ENCODE results near the gene EFNA2. TPM values are rescaled to one million over a fixed set of nuclear protein-coding genes. Genes with fewer than 3 reads are reported as not detected.

The EFNA2 gene
- total RNA-seq, 4 donors from 2014 or later: not detected

DNA sequence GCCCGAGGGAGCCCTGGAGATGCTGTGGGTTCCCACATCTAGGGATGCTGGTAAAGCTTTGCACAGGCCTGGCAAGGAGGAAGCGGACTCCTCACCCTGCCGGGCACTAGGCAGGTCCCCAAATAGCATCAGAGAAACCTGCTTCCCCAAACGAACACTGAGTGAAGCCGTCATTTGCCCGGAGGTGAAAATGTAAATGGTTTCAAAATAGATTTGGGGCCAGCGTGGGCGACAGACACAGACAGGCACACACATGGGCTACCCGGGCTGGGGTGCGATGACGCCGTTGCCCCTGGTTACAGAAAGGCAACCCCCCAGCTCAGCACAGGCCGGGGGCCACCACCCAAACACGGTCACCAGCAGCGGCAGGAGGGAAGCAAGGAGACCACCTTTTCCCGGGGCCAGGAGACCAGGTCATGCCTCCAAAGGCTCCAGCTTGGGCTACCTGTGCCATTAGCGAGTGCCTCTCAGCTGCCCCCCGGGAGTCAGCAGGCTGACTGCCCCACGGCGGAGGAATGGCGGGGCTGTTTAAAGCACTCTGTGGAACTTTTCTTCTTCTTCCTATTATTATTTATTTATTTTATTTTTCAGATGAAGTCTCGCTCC lies 50.5 kb downstream of the EFNA2 start:
- TF ChIP-seq, protein P1, sequence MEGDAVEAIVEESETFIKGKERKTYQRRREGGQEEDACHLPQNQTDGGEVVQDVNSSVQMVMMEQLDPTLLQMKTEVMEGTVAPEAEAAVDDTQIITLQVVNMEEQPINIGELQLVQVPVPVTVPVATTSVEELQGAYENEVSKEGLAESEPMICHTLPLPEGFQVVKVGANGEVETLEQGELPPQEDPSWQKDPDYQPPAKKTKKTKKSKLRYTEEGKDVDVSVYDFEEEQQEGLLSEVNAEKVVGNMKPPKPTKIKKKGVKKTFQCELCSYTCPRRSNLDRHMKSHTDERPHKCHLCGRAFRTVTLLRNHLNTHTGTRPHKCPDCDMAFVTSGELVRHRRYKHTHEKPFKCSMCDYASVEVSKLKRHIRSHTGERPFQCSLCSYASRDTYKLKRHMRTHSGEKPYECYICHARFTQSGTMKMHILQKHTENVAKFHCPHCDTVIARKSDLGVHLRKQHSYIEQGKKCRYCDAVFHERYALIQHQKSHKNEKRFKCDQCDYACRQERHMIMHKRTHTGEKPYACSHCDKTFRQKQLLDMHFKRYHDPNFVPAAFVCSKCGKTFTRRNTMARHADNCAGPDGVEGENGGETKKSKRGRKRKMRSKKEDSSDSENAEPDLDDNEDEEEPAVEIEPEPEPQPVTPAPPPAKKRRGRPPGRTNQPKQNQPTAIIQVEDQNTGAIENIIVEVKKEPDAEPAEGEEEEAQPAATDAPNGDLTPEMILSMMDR (IDR thresholded peaks at IDR 0.05; ENCODE audit: low read depth): no peak

DNA sequence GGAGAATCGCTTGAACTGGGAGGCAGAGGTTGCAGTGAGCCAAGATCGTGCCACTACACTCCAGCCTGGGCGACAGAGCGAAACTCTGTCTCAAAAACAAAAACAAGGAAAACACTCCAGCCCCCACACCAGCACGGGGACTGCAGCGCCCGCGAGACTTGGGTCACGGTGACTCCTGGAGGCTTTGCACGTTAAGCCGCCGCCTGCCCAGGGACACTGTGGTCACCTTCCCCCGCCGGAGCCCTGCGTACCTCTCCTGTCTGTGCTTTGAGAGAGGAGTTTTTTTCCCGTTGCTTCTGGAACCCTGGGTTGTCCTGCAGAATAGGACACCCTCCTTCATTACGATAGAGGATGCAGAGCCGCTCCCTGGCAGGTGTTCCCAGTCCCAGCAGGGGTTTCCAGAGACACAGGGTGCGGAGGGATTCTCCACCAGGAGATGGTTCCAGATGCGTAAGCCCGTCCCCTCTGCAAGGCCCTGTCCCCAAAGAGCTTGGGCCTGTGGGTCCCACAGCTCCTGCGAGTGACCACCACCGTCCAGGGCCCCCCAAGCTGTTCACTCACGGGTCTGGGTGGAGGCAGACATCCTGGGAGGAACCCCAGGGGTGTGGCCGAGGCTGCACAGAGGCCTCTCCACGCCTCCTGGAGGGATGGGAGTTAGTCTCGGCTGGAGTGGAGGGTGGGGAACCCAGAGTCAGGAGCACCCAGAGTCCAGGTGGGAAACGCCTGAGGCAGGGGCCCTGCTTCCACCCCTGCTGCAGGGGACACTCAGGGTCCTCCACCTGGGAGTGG lies 55.2 kb downstream of the EFNA2 start:
- TF ChIP-seq, protein P1 (IDR thresholded peaks at IDR 0.05; ENCODE audit: low read depth): no peak

GRCh38 chr19:1343041-1343440 lies 57.4 kb downstream of the EFNA2 start:
- TF ChIP-seq, protein P1 (IDR thresholded peaks at IDR 0.05; ENCODE audit: low read depth): no peak

GRCh38 chr19:1349211-1349610 lies 63.5 kb downstream of the EFNA2 start:
- TF ChIP-seq, protein P1 (IDR thresholded peaks at IDR 0.05; ENCODE audit: low read depth): no peak

GRCh38 chr19:1350867-1351266 lies 65.2 kb downstream of the EFNA2 start:
- TF ChIP-seq, protein P1 (IDR thresholded peaks at IDR 0.05; ENCODE audit: low read depth): no peak

Other genes with a start within 250 kb of the EFNA2 start
- 10 to 100 TPM in 3 of 4 donors, 1 to 10 TPM in 1; 3.4 to 35.2 (median 12.2) TPM for gene ABCA7, start 245.8 kb upstream of the EFNA2 start, total RNA-seq
- gene ARHGAP45, start 218.7 kb upstream of the EFNA2 start, total RNA-seq: 10 to 100 TPM; 31.3 to 52.5 (median 44.0) TPM
- gene POLR2E, start 190.5 kb upstream of the EFNA2 start, total RNA-seq: 100 to 1,000 TPM in 3 of 4 donors, 10 to 100 TPM in 1; 81.8 to 302 (median 127) TPM
- 1,000 to 10,000 TPM; 1,089 to 2,299 (median 1,463) TPM for gene GPX4, start 181.9 kb upstream of the EFNA2 start, total RNA-seq
- gene SBNO2, start 111.6 kb upstream of the EFNA2 start, total RNA-seq: 10 to 100 TPM; 13.4 to 51.2 (median 19.1) TPM
- 10 to 100 TPM; 22.8 to 71.8 (median 31.9) TPM for gene STK11, start 80.1 kb upstream of the EFNA2 start, total RNA-seq
- gene CBARP, start 47.9 kb upstream of the EFNA2 start, total RNA-seq: 1 to 10 TPM in 1 of 4 donors, under 1 TPM in 1, not detected in 2; 0.57 to 1.1 TPM
- gene ATP5F1D, start 44.1 kb upstream of the EFNA2 start, total RNA-seq: 100 to 1,000 TPM in 1 of 4 donors, 10 to 100 TPM in 3; 47.9 to 118 (median 66.1) TPM
- 10 to 100 TPM in 2 of 4 donors, 1 to 10 TPM in 2; 8.0 to 43.1 (median 12.2) TPM for gene MIDN, start 37.3 kb upstream of the EFNA2 start, total RNA-seq
- 100 to 1,000 TPM; 159 to 753 (median 413) TPM for gene CIRBP, start 16.5 kb upstream of the EFNA2 start, total RNA-seq
- gene FAM174C, start 10.3 kb upstream of the EFNA2 start, total RNA-seq: 10 to 100 TPM; 37.4 to 76.7 (median 46.7) TPM
- 100 to 1,000 TPM in 2 of 4 donors, 10 to 100 TPM in 2; 38.5 to 105 (median 95.6) TPM for gene NDUFS7, start 98.0 kb downstream of the EFNA2 start, total RNA-seq
- gene GAMT, start 115.7 kb downstream of the EFNA2 start, total RNA-seq: 10 to 100 TPM in 3 of 4 donors, 1 to 10 TPM in 1; 4.2 to 29.3 (median 17.2) TPM
- gene DAZAP1, start 121.7 kb downstream of the EFNA2 start, total RNA-seq: 10 to 100 TPM; 25.8 to 46.7 (median 33.6) TPM
- gene RPS15, start 152.5 kb downstream of the EFNA2 start, total RNA-seq: 1,000 to 10,000 TPM; 2,032 to 3,816 (median 2,914) TPM
- under 1 TPM in 3 of 4 donors, not detected in 1; 0.17 to 0.22 (median 0.19) TPM for gene APC2, start 164.2 kb downstream of the EFNA2 start, total RNA-seq
- gene C19orf25, start 193.3 kb downstream of the EFNA2 start, total RNA-seq: 10 to 100 TPM in 3 of 4 donors, 1 to 10 TPM in 1; 2.9 to 29.4 (median 19.5) TPM
- 1 to 10 TPM in 3 of 4 donors, under 1 TPM in 1; 0.65 to 2.6 (median 1.8) TPM for gene PCSK4, start 204.5 kb downstream of the EFNA2 start, total RNA-seq
- gene REEP6, start 205.3 kb downstream of the EFNA2 start, total RNA-seq: 10 to 100 TPM in 1 of 4 donors, 1 to 10 TPM in 3; 3.1 to 19.0 (median 3.7) TPM
- 1 to 10 TPM in 1 of 4 donors, under 1 TPM in 1, not detected in 2; 0.51 to 1.3 TPM for gene ADAMTSL5, start 227.1 kb downstream of the EFNA2 start, total RNA-seq
- gene PLK5, start 238.2 kb downstream of the EFNA2 start, total RNA-seq: not detected